Measurements from ENCODE around the gene SAMM50.

The SAMM50 gene

DNA sequence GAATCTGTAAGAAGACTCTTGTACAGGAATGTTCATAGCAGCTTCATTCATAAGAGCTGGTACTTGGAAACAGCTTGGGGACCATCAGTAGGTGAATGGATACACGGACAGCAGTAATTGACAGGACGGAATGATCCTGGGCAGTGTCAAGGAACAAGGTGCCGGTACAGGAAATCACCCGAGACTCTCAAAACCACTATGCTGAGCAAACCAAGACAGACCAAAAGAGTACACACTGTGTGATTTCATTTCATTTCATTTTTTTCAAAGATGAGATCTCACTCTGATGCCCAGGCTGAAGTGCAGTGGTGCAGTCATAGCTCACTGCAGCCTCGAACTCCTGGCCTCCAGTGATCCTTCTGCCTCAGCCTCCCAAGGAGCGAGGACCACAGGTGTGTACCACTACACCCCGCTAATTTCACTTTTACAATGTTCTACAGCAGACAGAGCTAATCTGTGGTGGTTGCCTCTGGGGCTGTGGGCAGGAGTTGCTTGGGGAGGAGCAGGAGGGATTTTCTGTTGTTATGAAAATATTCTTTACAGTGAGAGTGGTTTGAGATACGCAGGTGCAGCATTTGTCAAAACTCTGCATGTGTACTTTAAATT lies 84.4 kb downstream of the SAMM50 start:
- Histone ChIP-seq H3K36me3 (ENCODE audit: low read depth) (no peaks in the 10 kb centered on the region), H3K4me3 (ENCODE audit: severe bottlenecking) (no peak overlapping the region), H3K27me3 (ENCODE audit: insufficient read depth, poor library complexity, severe bottlenecking) (no peaks in the 10 kb centered on the region), H3K4me1 (ENCODE audit: insufficient read depth, poor library complexity, severe bottlenecking) (peaks cover 8% of the 10 kb centered on the region), H3K27ac (ENCODE audit: poor library complexity, severe bottlenecking) (no peak overlapping the region), H3K9me3 (ENCODE audit: severe bottlenecking) (no peaks in the 10 kb centered on the region)
- TF ChIP-seq, protein P1, sequence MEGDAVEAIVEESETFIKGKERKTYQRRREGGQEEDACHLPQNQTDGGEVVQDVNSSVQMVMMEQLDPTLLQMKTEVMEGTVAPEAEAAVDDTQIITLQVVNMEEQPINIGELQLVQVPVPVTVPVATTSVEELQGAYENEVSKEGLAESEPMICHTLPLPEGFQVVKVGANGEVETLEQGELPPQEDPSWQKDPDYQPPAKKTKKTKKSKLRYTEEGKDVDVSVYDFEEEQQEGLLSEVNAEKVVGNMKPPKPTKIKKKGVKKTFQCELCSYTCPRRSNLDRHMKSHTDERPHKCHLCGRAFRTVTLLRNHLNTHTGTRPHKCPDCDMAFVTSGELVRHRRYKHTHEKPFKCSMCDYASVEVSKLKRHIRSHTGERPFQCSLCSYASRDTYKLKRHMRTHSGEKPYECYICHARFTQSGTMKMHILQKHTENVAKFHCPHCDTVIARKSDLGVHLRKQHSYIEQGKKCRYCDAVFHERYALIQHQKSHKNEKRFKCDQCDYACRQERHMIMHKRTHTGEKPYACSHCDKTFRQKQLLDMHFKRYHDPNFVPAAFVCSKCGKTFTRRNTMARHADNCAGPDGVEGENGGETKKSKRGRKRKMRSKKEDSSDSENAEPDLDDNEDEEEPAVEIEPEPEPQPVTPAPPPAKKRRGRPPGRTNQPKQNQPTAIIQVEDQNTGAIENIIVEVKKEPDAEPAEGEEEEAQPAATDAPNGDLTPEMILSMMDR (IDR thresholded peaks at IDR 0.05; ENCODE audit: poor library complexity, severe bottlenecking), result no peak
- ATAC-seq (ENCODE audit: low read depth) (no peak), DNase-seq (ENCODE audit: low spot score) (no peak)

DNA sequence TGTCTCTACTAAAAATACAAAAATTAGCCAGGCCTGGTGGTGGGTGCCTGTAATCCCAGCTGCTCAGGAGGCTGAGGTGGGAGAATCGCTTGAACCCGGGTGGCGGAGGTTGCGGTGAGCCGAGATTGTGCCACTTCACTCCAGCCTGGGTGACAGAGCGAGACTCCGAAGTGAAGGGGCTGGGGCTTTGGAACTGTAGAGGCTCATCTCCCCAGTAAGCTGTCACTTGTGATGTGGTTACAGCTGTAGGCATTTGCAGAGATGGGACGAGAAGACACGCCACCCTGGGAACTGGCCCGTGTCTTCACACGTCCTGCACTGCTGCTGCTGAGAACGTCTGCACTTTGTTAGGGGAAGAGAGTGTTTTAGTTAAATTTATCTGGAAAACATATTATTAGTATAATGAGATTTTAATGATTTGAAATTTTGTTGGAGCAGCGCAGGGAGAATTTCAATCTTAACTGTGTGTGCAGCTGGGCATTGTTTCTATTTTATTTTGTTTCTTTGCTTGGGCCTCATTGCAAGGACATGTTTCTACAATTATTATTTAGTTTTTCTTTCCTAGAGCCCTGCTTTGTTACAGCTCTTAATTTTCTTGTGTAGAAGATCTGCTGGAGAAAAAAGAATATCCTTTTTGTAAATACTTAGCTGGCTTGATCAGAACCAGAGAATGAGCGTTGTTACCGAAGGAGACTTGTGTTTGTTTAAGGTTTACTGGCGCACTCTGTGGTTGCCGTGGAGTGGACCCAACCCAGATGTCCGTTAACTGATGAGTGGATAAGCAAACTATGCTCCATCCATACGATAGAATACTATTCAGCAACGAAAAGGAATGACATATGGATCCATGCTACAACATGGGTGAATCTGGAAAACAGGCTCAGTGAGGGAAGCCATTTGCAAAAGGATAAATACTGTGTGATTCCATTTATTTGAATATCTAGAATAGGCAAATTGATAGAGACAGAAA lies 87.3 kb downstream of the SAMM50 start:
- TF ChIP-seq, protein P1 (IDR thresholded peaks at IDR 0.05; ENCODE audit: poor library complexity, severe bottlenecking), result no peak
- Histone ChIP-seq H3K27me3 (ENCODE audit: insufficient read depth, poor library complexity, severe bottlenecking) (no peaks in the 10 kb centered on the region), H3K9me3 (ENCODE audit: severe bottlenecking) (no peaks in the 10 kb centered on the region), H3K36me3 (ENCODE audit: low read depth) (no peaks in the 10 kb centered on the region), H3K4me3 (ENCODE audit: severe bottlenecking) (no peak overlapping the region), H3K27ac (ENCODE audit: poor library complexity, severe bottlenecking) (no peak overlapping the region), H3K4me1 (ENCODE audit: insufficient read depth, poor library complexity, severe bottlenecking) (peaks cover 8% of the 10 kb centered on the region)
- DNase-seq (ENCODE audit: low spot score) (no peak), ATAC-seq (ENCODE audit: low read depth) (no peak)

DNA sequence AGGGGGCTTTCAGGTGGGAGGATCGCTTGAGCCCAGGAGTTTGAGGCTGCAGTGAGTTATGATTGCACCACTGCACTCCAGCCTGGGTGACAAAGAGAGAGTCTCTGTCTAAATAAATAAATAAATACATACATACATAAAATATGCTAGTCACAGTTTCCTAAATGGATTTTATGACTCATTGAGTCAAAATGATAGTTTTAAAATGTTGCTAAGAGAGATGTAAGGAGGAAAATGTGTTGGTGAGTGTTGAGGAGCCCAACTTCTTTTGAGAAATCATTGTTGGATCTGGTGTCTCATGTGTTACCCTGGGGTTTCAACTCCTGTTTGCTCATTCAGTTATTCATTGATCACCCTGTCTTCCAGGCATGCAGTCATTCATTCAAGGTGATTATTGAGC lies 89.9 kb downstream of the SAMM50 start:
- ATAC-seq (ENCODE audit: low read depth) (no peak), DNase-seq (ENCODE audit: low spot score) (no peak)
- Histone ChIP-seq H3K9me3 (ENCODE audit: severe bottlenecking) (no peaks in the 10 kb centered on the region), H3K27me3 (ENCODE audit: insufficient read depth, poor library complexity, severe bottlenecking) (no peaks in the 10 kb centered on the region), H3K4me3 (ENCODE audit: severe bottlenecking) (no peak overlapping the region), H3K36me3 (ENCODE audit: low read depth) (no peaks in the 10 kb centered on the region), H3K27ac (ENCODE audit: poor library complexity, severe bottlenecking) (no peak overlapping the region), H3K4me1 (ENCODE audit: insufficient read depth, poor library complexity, severe bottlenecking) (no peaks in the 10 kb centered on the region)
- TF ChIP-seq, protein P1 (IDR thresholded peaks at IDR 0.05; ENCODE audit: poor library complexity, severe bottlenecking), result no peak
